ENCODE data around the gene DCXR. TPM values are rescaled to one million over a fixed set of nuclear protein-coding genes. Genes with fewer than 3 reads are reported as not detected.

Gene DCXR
- total RNA-seq, 4 donors from 2014 or later = 89.1 to 162 (median 135) TPM

GRCh38 chr17:82010575-82011525 lies 26.6 kb downstream of the DCXR start:
- Histone ChIP-seq H3K4me3 (no peak overlapping the region), H3K27me3 (no peaks in the 10 kb centered on the region), H3K9me3 (no peaks in the 10 kb centered on the region), H3K27ac (no peak overlapping the region), H3K36me3 (peaks cover 0 to 35% (median 0%) of the 10 kb centered on the region in 3 donors), H3K4me1 (peaks cover 9 to 45% (median 16%) of the 10 kb centered on the region in 3 donors)
- intact Hi-C loops (cut with DNase I) = no loop called here
- WGBS, 2 donors = 87 to 91% methylated on average over 4 to 15 of the region's 39 CpGs
- DNase-seq = no peak
- TF ChIP-seq POLR2A (IDR thresholded peaks at IDR 0.05) (no peak), CTCF (IDR thresholded peaks at IDR 0.05) (no peak)

DNA sequence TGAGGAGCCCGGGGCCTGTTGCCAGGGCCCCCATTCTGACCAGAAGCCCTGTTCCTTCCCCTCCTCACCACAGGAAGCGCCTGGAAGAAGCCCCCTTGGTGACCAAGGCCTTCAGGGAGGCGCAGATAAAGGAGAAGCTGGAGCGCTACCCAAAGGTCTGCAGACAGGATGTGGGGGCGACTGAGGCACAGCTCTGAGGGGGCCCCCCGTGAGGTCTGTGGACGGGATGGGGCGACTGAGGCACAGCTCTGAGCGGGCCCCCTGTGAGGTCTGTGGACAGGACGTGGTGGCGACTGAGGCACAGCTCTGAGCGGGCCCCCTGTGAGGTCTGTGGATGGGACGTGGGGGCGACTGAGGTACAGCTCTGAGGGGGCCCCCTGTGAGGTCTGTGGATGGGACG lies 28.1 kb downstream of the DCXR start:
- Histone ChIP-seq H3K4me1 (peaks cover 5 to 48% (median 16%) of the 10 kb centered on the region in 3 donors), H3K36me3 (peaks cover 0 to 35% (median 0%) of the 10 kb centered on the region in 3 donors), H3K9me3 (no peaks in the 10 kb centered on the region), H3K27me3 (no peaks in the 10 kb centered on the region), H3K27ac (no peak overlapping the region), H3K4me3 (no peak overlapping the region)
- no peak for TF ChIP-seq CTCF (IDR thresholded peaks at IDR 0.05)
- no peak for TF ChIP-seq POLR2A (IDR thresholded peaks at IDR 0.05)
- intact Hi-C loops (cut with DNase I) = no loop called here
- no peak for DNase-seq
- 60 to 80% methylated on average over 1 to 7 of the region's 15 CpGs for WGBS, 2 donors

DNA sequence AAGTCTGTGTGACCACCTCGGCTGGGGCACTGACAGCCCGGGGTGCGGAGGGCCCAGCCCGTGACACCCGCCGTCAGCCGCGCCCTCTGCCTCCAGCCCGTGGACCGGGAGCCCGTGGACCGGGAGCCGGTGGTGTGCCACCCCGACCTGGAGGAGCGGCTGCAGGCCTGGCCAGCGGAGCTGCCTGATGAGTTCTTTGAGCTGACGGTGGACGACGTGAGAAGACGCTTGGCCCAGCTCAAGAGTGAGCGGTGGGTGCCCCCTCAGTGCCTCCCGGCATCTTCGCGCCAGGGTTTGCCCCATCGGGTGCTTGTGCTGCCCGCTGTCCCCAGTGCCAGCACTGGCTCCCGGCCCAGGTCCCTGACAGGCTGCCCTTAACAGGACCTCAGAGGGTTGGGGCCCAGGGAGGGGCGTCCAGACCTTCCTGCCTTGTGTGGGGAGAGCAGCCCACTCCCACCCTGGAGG lies 28.5 kb downstream of the DCXR start:
- no peaks in the 10 kb centered on the region for H3K9me3 ChIP-seq
- peaks cover 0 to 35% (median 0%) of the 10 kb centered on the region in 3 donors for H3K36me3 ChIP-seq
- H3K27ac ChIP-seq = no peak overlapping the region
- WGBS, 2 donors = no CpG with 5 or more reads among the region's 28 CpGs
- intact Hi-C loops (cut with DNase I) = no loop called here
- no peaks in the 10 kb centered on the region for H3K27me3 ChIP-seq
- peaks cover 2 to 48% (median 18%) of the 10 kb centered on the region in 3 donors for H3K4me1 ChIP-seq
- no peak for DNase-seq
- no peak for TF ChIP-seq POLR2A (IDR thresholded peaks at IDR 0.05)
- TF ChIP-seq CTCF (IDR thresholded peaks at IDR 0.05) = no peak
- H3K4me3 ChIP-seq = no peak overlapping the region

GRCh38 chr17:82008258-82008940 lies 29.1 kb downstream of the DCXR start:
- Histone ChIP-seq H3K27ac (no peak overlapping the region), H3K4me3 (no peak overlapping the region), H3K4me1 (peaks cover 3 to 48% (median 23%) of the 10 kb centered on the region in 3 donors), H3K36me3 (peaks cover 0 to 35% (median 0%) of the 10 kb centered on the region in 3 donors), H3K27me3 (no peaks in the 10 kb centered on the region), H3K9me3 (no peaks in the 10 kb centered on the region)
- TF ChIP-seq CTCF (IDR thresholded peaks at IDR 0.05) = no peak
- TF ChIP-seq POLR2A (IDR thresholded peaks at IDR 0.05) = no peak
- intact Hi-C loops (cut with DNase I) = no loop called here
- 86 to 90% methylated on average over 4 to 7 of the region's 26 CpGs for WGBS, 2 donors
- DNase-seq = no peak

All from esophagus squamous epithelium (tissue), 5 donors.